Measurements from ENCODE around the gene PRDM15.

The PRDM15 gene

DNA sequence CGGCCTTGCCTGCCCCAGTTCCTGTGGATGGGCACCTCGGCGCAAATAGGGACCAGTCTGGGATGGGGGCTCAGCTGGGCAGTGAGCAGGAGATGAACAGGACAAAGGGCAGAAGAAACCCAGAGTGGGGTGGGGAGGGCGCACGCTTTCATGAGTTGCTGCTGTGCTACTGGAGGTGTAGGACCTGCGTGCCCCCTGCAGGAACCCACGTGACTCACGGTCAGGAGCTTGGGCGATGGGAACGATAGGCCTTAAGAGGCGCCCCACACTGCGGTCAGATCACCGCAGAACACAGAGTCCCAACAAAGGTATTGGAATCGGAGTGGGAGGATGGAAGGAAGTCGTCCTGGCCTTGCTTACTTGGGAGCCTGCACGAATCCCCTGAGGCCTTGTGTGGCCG lies 17.2 kb downstream of the PRDM15 start:
- no peak for DNase-seq

DNA sequence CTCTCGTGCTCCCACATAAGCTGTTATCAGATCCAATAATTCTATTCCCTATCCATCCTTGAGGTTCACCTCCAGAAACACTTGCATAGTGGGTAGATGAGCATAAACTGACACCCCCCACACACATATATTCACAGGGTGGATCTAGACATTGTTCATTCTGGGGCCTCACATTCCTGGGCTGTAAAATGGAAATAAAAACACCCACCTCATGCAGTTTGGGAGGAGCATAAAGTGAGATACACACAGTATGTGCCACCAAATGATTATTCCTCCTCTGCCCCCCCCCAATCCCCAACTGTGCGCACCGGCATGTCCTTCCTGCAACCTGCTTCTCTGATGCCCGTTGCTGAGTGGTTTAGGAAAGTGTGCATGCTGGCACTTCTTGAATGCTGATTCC lies 17.9 kb downstream of the PRDM15 start:
- no peak for DNase-seq

GRCh38 chr21:41859297-41859980 lies 19.7 kb downstream of the PRDM15 start:
- no peak for DNase-seq

- no peak for DNase-seq
Observed at GRCh38 chr21:41858466-41859296, 20.5 kb downstream of the PRDM15 start.

- DNase-seq, result no peak
Observed at GRCh38 chr21:41857771-41858300, 21.3 kb downstream of the PRDM15 start.

GRCh38 chr21:41856572-41856971 lies 22.6 kb downstream of the PRDM15 start:
- DNase-seq, result no peak

GRCh38 chr21:41854426-41854995 lies 24.6 kb downstream of the PRDM15 start:
- DNase-seq, result no peak

- no peak for DNase-seq
Observed at GRCh38 chr21:41852929-41853320, 26.2 kb downstream of the PRDM15 start.

DNA sequence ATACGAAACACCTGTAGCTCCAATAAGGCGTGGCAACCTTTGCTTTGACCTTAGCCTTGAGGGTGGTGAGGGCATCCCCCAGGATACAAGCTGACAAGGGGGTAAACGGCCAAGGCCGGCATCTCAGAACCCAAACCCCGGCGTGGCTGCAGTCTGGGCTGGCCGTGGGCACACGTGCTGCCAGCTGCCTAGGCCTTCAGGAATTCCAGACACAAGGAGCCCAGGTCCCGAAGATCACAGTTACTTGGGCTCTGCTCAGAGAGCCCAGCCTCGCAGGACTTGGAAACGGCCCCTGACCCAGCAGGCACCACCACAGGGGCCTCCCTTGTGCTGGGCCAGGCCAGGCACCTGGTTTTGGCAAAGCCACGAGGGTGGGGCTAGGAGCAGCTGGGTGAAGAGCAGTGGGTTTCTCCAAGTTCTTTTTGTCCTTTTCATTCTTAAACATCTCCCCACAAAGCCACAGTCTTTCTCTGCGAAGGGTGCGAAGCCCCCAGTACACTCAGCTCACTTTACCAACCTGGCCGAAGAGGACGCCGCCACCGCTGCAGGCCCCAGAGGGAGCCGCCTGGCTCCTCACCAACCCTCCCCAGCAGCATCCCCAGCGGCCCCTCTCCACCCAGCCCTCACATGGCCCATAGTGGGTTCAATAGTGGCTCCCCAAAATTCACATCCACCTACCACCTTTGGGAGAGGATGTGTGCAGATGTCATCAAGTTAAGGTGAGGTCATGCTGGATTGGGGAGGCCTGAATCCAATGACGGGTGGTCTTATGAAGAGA lies 26.8 kb downstream of the PRDM15 start:
- DNase-seq, result no peak

DNA sequence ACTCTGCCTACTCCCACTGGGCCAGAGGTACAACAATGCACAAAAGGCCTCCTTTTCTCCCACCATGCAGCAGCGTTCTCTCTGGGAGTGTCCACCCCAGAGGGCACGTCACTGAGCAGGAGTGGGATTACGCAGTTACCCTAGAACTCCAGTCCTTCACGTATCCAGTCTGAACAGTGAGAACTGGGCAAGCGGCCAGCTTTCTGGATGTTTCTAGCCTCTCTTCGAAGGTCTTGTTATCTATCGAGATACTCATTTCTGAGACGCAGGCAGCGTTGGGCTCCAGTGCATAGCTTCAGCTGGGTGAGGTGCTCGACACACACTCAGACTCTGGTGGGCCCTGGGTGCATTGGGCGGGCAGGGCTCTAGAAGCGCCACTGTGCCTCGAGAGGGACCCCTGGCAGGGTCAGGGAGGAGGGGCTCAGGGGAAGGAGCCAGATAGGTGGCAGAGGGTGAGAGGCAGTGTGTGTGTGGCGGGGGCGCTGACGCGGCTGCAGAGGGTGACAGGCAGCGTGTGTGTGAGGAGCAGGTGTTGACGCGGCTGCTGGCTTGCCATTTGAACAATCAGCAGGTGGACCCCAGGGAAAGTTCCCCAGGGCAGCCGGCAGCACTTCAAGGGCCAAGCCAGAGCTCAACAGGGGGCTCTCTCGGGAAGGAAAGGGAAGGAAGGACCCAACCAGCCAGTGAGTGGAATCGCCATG lies 27.9 kb downstream of the PRDM15 start:
- no peak for DNase-seq

- DNase-seq, result no peak
Observed at GRCh38 chr21:41850085-41850484, 29.1 kb downstream of the PRDM15 start.

- no peak for DNase-seq
Observed at GRCh38 chr21:41848958-41849580, 30.1 kb downstream of the PRDM15 start.

GRCh38 chr21:41848533-41848932 lies 30.6 kb downstream of the PRDM15 start:
- no peak for DNase-seq

DNA sequence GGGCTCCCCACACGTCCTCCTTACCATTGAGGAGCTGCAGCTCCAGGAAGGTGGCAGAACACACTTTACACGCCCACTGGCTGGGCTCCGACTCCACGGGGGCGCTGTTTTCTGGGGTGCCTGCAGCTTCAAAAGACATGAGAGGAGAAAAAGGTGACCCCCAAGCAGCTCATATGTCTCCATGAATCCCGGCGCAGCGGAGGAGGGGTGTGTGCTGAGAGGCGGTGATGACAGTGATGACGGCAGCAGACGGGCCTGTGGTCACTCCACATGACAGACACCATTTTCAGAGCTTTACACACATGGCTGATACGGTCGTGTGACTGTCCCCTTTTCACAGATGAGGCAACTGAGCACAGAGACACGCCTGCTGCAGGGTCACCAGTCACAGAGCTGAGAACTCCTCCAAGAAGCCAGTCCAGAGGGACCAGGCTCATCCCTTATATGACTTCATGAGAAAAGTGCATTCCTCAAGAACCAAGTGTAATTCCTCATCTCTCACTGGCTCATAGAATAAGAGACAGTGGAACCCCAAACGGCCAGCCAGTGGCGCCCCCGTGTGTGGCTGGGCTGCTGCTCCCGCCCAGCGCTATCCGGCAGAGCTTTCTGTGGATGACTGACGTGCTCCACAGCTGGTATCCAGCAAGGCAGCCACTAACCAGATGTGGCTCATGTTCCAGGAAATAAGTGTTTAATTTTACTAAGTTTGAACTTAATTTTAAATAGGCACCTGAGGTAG lies 31.9 kb downstream of the PRDM15 start:
- DNase-seq, result no peak

DNA sequence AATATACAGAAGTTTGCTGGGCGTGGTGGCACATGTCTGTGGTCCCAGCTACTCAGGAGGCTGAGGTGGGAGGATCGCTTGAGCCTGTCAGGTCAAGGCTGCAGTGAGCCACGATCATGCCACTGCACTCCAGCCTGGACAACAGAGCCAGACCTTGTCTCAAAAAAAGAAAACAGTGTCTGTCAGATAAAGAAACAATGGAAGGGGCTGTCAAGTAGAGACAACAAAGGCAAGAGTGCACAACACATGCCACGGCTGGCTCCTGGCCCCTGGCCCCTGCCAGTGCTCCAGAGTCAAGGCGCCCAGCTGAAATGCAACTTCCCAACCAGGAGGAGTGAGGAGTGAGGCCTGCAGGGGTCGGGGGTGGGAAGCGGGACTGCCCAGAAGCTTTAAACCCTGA lies 32.6 kb downstream of the PRDM15 start:
- DNase-seq, result no peak

DNA sequence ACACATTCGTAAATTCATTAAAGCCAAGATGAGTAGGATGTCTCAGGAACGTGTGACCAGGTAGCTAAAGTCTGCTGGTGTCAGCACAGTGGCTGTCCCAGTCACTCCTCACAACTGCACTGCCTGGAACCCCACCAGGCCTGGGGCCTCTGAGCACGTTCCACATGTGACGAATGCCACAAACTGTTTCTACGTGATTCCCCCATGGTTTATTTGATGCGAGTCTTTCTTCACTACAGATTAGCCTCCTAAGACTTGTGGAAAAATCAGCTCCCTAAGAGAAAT lies 33.2 kb downstream of the PRDM15 start:
- no peak for DNase-seq

DNA sequence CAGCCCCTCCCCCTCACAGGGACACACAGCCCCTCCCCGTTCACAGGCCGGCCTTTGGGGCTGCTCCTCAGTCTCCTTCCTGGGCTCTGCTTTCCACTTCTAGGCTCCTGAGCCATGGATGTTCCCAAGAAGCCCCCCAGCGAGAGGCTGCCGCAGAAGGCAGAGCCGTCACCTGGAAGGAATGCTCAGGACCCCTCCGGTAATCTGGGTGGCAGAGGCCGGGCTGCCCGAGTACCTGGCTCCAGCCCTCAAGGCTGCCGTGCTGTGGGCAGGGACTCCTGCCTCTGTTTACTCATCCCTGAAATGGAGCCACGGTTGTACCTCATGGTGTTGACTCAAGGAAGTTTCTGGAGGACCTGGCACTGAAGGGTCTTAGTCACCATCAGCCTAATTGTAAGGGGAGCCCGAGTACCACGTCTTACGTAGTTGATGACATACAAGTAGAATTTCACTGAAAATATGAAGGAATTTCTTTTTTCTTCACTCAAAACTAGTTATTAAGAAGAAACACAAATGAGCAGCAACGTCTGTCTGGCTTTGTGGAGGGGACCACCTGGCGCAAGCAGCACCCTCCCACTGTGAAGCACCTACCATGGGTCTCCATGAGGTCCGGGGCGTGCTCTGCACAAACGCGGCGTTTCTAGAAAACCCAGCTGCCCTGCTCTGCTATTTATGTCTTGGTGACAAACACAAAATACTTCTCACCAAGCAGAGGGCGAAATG lies 33.7 kb downstream of the PRDM15 start:
- DNase-seq, result no peak

DNA sequence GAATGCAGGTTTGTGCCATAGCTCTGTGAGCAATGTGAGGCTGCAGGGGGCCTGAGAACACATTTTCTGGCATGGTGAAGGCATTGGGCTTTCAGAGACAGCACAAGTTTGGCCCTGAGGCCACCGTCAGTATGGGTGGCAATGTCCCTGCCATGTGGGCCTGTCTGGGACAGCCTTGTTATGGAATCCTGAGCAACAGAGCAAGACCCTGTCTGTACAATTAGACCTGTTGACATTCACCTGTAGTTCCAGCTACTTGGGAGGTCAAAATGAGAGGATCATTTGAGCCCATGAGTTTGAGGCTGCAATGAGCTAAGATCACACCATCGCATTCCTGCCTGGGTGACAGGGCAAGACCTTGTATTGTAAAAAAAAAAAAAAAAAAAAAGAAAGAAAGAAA lies 35.6 kb downstream of the PRDM15 start:
- DNase-seq, result no peak

DNA sequence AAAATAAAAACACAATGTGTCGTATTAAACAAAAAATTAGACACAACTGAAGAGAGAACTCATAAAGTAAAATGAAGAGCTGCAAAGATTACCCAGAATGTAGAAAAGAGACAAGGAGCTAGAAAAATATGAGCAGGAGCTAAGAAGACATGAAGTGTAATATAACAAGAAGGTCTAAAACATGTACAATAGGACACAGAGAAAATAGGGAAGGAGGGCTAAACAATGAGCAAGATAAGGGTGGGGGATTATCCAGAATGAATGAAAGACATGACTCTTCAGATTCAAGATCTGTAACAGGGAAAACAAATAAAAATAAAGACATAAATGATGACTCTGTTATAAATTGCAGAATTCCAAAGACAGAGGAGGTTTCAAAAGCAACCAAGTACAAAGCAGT lies 38.3 kb downstream of the PRDM15 start:
- no peak for DNase-seq

GRCh38 chr21:41839387-41840000 lies 39.6 kb downstream of the PRDM15 start:
- DNase-seq, result no peak

Measured in stimulated activated CD4-positive, alpha-beta T cell treated with anti-CD3 and anti-CD28 coated beads, Interleukin-1b, Interleukin-23, amount 100 ng/mL, for 48 hours (primary cell).